ENCODE measurements around the gene TMPRSS13.
"Not testable (repeated sequence)": the region's sequence is repeated elsewhere in the genome, so short reads cannot be mapped to it uniquely, and the experiment has no call there.

The TMPRSS13 gene

GRCh38 chr11:117929142-117929915, at the start of gene TMPRSS13:
TMPRSS13 (minus strand) TSS chr11:117929402; CDS start chr11:117929307, 95 bp downstream.
- no peak for DNase-seq

- DNase-seq, result no peak
These were observed 49.8 kb upstream of the TMPRSS13 start for GRCh38 chr11:117978991-117979390.

GRCh38 chr11:117978291-117978910, 49.2 kb upstream of the TMPRSS13 start:
- DNase-seq, result not testable (repeated sequence)

- not testable (repeated sequence) for DNase-seq
These were observed 48.5 kb upstream of the TMPRSS13 start for GRCh38 chr11:117977612-117978264.

- no peak for DNase-seq
These were observed 47.8 kb upstream of the TMPRSS13 start for GRCh38 chr11:117977029-117977428.

- DNase-seq, result no peak
These were observed 47.2 kb upstream of the TMPRSS13 start for GRCh38 chr11:117976445-117976844.

- DNase-seq, result no peak
These were observed 44.3 kb upstream of the TMPRSS13 start for GRCh38 chr11:117973503-117973860.

GRCh38 chr11:117972629-117973502, 43.7 kb upstream of the TMPRSS13 start:
- no peak for DNase-seq

- no peak for DNase-seq
These were observed 42.8 kb upstream of the TMPRSS13 start for GRCh38 chr11:117972044-117972443.

GRCh38 chr11:117970400-117971024, 41.3 kb upstream of the TMPRSS13 start:
- DNase-seq, result no peak

- no peak for DNase-seq
These were observed 40.2 kb upstream of the TMPRSS13 start for GRCh38 chr11:117969160-117969991.

- no peak for DNase-seq
These were observed 37.7 kb upstream of the TMPRSS13 start for GRCh38 chr11:117966908-117967307.

GRCh38 chr11:117962826-117963225, 33.6 kb upstream of the TMPRSS13 start:
- no peak for DNase-seq

GRCh38 chr11:117961896-117962295, 32.7 kb upstream of the TMPRSS13 start:
- DNase-seq, result no peak

- no peak for DNase-seq
These were observed 31.2 kb upstream of the TMPRSS13 start for GRCh38 chr11:117960406-117960805.

- DNase-seq, result no peak
These were observed 30.4 kb upstream of the TMPRSS13 start for GRCh38 chr11:117959438-117960149.

GRCh38 chr11:117958949-117959348, 29.7 kb upstream of the TMPRSS13 start:
- no peak for DNase-seq

- DNase-seq, result no peak
These were observed 23.9 kb upstream of the TMPRSS13 start for GRCh38 chr11:117953024-117953671.

- DNase-seq, result no peak
These were observed 22.1 kb upstream of the TMPRSS13 start for GRCh38 chr11:117950993-117951961.

Measured in left hindlimb (tissue), 1 donor.